ENCODE results near the gene SURF6.

SURF6 gene

GRCh38 chr9:133367778-133368177 lies 31.8 kb upstream of the SURF6 start:
- DNase-seq = no peak

GRCh38 chr9:133367221-133367620 lies 31.2 kb upstream of the SURF6 start:
- DNase-seq = no peak

GRCh38 chr9:133366435-133366834 lies 30.4 kb upstream of the SURF6 start:
- DNase-seq = no peak

GRCh38 chr9:133362359-133363044 lies 26.5 kb upstream of the SURF6 start:
- DNase-seq = no peak

GRCh38 chr9:133361507-133362092 lies 25.6 kb upstream of the SURF6 start:
- no peak for DNase-seq

- no peak for DNase-seq
These were observed 24.7 kb upstream of the SURF6 start for GRCh38 chr9:133360400-133361393.

- DNase-seq = no peak
These were observed 23.6 kb upstream of the SURF6 start for GRCh38 chr9:133359399-133360175.

- DNase-seq = no peak
These were observed 21.7 kb upstream of the SURF6 start for GRCh38 chr9:133357656-133358055.

- peak; percentile 95 for DNase-seq
These were observed 20.6 kb upstream of the SURF6 start, which contains the start of the genes SURF1 and SURF2 for GRCh38 chr9:133356391-133357091. Gene SURF1, minus strand, starts transcription at chr9:133356487. Its CDS starts 34 bp downstream, at chr9:133356453. Gene SURF2, plus strand, starts transcription at chr9:133356550. Its CDS starts 43 bp downstream, at chr9:133356593.

GRCh38 chr9:133355881-133356357 lies 19.9 kb upstream of the SURF6 start:
- no peak for DNase-seq

GRCh38 chr9:133354766-133355165 lies 18.8 kb upstream of the SURF6 start:
- no peak for DNase-seq

GRCh38 chr9:133353548-133353947 lies 17.6 kb upstream of the SURF6 start:
- no peak for DNase-seq

- DNase-seq = no peak
These were observed 16.8 kb upstream of the SURF6 start for GRCh38 chr9:133352635-133353340.

- DNase-seq = peak; percentile 66
These were observed 16.1 kb upstream of the SURF6 start for GRCh38 chr9:133351908-133352634.

GRCh38 chr9:133351526-133351907 lies 15.5 kb upstream of the SURF6 start:
- DNase-seq = no peak

- no peak for DNase-seq
These were observed 14.1 kb upstream of the SURF6 start for GRCh38 chr9:133349965-133350616.

- DNase-seq = peak; percentile 28
These were observed 13.0 kb upstream of the SURF6 start for GRCh38 chr9:133348718-133349573.

- DNase-seq = peak; percentile 98
These were observed 12.2 kb upstream of the SURF6 start, which contains the start of the genes MED22 and RPL7A for GRCh38 chr9:133347985-133348717. Gene MED22, minus strand, starts transcription at chr9:133348131. Its CDS starts 1,469 bp downstream, at chr9:133346662. Gene RPL7A, plus strand, starts transcription at chr9:133348218. Its CDS starts 26 bp downstream, at chr9:133348244.

Measured in RPMI8226 (cell line).